SK-N-SH (cell line): ENCODE results near the gene ACSF3.

Source experiments
- EP300 ChIP-seq, 2 experiments: IDR thresholded peaks; 2 replicates each; pipeline versions ENCODE4 v1.4.0 to v1.6.1; 2012; ENCODE audit warnings: borderline replicate concordance in 1 of 2, low read depth in 1 of 2, low read length in 1 of 2
- EZH2phosphoT487 ChIP-seq: fragments of 200-600 bp; sonication (generic); IDR thresholded peaks from 2 replicates; pipeline ENCODE4 v1.6.1; 2017; ENCODE audit warnings: low read depth, mixed run types, mild to moderate bottlenecking, antibody characterized with exemption, moderate library complexity, borderline replicate concordance
- FOXJ3 ChIP-seq: sonication (generic); formaldehyde crosslinking; IDR thresholded peaks from 2 replicates; pipeline ENCODE4 v1.5.1; 2020; ENCODE audit warnings: mild to moderate bottlenecking, missing genetic modification reagents
- NFIC ChIP-seq: IDR thresholded peaks from 2 replicates; pipeline ENCODE4 v1.4.0; 2012; ENCODE audit warnings: borderline replicate concordance
- POLR2AphosphoS5 ChIP-seq: IDR thresholded peaks from 2 replicates; pipeline ENCODE4 v1.6.1; 2012; ENCODE audit warnings: low read depth, low read length
- RAD21 ChIP-seq: IDR thresholded peaks from 2 replicates; pipeline ENCODE4 v1.6.1; 2012; ENCODE audit warnings: mild to moderate bottlenecking, low read length
- RXRA ChIP-seq: IDR thresholded peaks from 2 replicates; pipeline ENCODE4 v1.4.0; 2012; ENCODE audit warnings: low read depth, mild to moderate bottlenecking, borderline replicate concordance
- TAF1 ChIP-seq: IDR thresholded peaks from 2 replicates; pipeline ENCODE4 v1.6.1; 2012; ENCODE audit warnings: low read depth, mild to moderate bottlenecking, low read length, moderate library complexity, borderline replicate concordance
- TF ChIP-seq, protein P1 (sequence below): fragments of 200-600 bp; sonication (generic); IDR thresholded peaks from 2 replicates; pipeline ENCODE4 v1.6.1; 2017; ENCODE audit warnings: antibody characterized with exemption, mild to moderate bottlenecking, moderate library complexity
- TF ChIP-seq, protein P2 (sequence below): IDR thresholded peaks from 2 replicates; pipeline ENCODE4 v1.4.0; 2012; ENCODE audit warnings: low read depth

DNA sequence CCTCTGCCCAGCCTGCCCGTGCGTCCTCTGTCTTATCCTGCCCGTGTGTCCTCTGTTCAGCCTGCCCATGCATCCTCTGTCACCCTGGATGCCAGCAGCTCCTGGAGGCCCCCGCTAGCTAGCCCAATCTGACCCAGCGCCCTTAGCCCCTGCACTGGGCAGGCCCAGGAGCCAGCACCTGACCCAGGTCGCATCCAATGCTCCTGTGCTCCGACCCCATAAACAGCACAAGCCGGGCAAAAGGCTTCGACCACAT lies 91.0 kb downstream of the ACSF3 start:
- no peak for TF ChIP-seq POLR2AphosphoS5
- TF ChIP-seq RXRA, result no peak
- no peak for TF ChIP-seq EP300 (IDR thresholded peaks at IDR 0.05; ENCODE audit: borderline replicate concordance in 1 of 2, low read depth in 1 of 2, low read length in 1 of 2)
- TF ChIP-seq, protein P1, sequence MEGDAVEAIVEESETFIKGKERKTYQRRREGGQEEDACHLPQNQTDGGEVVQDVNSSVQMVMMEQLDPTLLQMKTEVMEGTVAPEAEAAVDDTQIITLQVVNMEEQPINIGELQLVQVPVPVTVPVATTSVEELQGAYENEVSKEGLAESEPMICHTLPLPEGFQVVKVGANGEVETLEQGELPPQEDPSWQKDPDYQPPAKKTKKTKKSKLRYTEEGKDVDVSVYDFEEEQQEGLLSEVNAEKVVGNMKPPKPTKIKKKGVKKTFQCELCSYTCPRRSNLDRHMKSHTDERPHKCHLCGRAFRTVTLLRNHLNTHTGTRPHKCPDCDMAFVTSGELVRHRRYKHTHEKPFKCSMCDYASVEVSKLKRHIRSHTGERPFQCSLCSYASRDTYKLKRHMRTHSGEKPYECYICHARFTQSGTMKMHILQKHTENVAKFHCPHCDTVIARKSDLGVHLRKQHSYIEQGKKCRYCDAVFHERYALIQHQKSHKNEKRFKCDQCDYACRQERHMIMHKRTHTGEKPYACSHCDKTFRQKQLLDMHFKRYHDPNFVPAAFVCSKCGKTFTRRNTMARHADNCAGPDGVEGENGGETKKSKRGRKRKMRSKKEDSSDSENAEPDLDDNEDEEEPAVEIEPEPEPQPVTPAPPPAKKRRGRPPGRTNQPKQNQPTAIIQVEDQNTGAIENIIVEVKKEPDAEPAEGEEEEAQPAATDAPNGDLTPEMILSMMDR, result no peak
- no peak for TF ChIP-seq EZH2phosphoT487
- TF ChIP-seq, protein P2, sequence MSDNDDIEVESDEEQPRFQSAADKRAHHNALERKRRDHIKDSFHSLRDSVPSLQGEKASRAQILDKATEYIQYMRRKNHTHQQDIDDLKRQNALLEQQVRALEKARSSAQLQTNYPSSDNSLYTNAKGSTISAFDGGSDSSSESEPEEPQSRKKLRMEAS, result no peak
- TF ChIP-seq NFIC, result no peak
- TF ChIP-seq RAD21, result no peak
- TF ChIP-seq TAF1, result no peak
- no peak for TF ChIP-seq FOXJ3 (CRISPR knock-in tag)
